ENCODE measurements around the gene CFAP65. TPM values are rescaled to one million over a fixed set of nuclear protein-coding genes. Genes with fewer than 3 reads are reported as not detected.

The CFAP65 gene
- total RNA-seq, 1 experiment from 2014 or later = 0.44 TPM

- Mint-ChIP-seq H3K36me3 (no peaks in the 10 kb centered on the region), H3K4me3 (no peak overlapping the region), H3K9me3 (no peaks in the 10 kb centered on the region), H3K4me1 (peaks cover 6% of the 10 kb centered on the region), H3K27me3 (ENCODE audit: low read depth) (peaks cover 100% of the 10 kb centered on the region), H3K27ac (no peak overlapping the region)
- DNase-seq (ENCODE audit: low spot score) = no peak
- ATAC-seq = peak; percentile 10
- POLR2A ChIA-PET = no interaction called here
- TF ChIP-seq ESRRA (CRISPR knock-in tag; IDR thresholded peaks at IDR 0.05; ENCODE audit: borderline replicate concordance) (no peak), MLX (CRISPR knock-in tag; IDR thresholded peaks at IDR 0.05) (no peak), SP1 (CRISPR knock-in tag; conservative IDR thresholded peaks at IDR 0.05) (no peak), ERG (CRISPR knock-in tag; IDR thresholded peaks at IDR 0.05) (no peak), NR1H2 (CRISPR knock-in tag; IDR thresholded peaks at IDR 0.05) (no peak), OVOL2 (CRISPR knock-in tag; IDR thresholded peaks at IDR 0.05; ENCODE audit: borderline replicate concordance) (no peak), EMX1 (CRISPR knock-in tag; IDR thresholded peaks at IDR 0.05) (no peak), RELA (CRISPR knock-in tag; IDR thresholded peaks at IDR 0.05; ENCODE audit: borderline replicate concordance) (no peak), ZNF396 (CRISPR knock-in tag; IDR thresholded peaks at IDR 0.05; ENCODE audit: borderline replicate concordance) (no peak), CREM (CRISPR knock-in tag; IDR thresholded peaks at IDR 0.05) (no peak), HMGA2 (CRISPR knock-in tag; IDR thresholded peaks at IDR 0.05) (no peak)
- TF ChIP-seq, protein P1, sequence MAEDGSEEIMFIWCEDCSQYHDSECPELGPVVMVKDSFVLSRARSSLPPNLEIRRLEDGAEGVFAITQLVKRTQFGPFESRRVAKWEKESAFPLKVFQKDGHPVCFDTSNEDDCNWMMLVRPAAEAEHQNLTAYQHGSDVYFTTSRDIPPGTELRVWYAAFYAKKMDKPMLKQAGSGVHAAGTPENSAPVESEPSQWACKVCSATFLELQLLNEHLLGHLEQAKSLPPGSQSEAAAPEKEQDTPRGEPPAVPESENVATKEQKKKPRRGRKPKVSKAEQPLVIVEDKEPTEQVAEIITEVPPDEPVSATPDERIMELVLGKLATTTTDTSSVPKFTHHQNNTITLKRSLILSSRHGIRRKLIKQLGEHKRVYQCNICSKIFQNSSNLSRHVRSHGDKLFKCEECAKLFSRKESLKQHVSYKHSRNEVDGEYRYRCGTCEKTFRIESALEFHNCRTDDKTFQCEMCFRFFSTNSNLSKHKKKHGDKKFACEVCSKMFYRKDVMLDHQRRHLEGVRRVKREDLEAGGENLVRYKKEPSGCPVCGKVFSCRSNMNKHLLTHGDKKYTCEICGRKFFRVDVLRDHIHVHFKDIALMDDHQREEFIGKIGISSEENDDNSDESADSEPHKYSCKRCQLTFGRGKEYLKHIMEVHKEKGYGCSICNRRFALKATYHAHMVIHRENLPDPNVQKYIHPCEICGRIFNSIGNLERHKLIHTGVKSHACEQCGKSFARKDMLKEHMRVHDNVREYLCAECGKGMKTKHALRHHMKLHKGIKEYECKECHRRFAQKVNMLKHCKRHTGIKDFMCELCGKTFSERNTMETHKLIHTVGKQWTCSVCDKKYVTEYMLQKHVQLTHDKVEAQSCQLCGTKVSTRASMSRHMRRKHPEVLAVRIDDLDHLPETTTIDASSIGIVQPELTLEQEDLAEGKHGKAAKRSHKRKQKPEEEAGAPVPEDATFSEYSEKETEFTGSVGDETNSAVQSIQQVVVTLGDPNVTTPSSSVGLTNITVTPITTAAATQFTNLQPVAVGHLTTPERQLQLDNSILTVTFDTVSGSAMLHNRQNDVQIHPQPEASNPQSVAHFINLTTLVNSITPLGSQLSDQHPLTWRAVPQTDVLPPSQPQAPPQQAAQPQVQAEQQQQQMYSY (CRISPR knock-in tag; IDR thresholded peaks at IDR 0.05) = no peak
- TF ChIP-seq, protein P2, sequence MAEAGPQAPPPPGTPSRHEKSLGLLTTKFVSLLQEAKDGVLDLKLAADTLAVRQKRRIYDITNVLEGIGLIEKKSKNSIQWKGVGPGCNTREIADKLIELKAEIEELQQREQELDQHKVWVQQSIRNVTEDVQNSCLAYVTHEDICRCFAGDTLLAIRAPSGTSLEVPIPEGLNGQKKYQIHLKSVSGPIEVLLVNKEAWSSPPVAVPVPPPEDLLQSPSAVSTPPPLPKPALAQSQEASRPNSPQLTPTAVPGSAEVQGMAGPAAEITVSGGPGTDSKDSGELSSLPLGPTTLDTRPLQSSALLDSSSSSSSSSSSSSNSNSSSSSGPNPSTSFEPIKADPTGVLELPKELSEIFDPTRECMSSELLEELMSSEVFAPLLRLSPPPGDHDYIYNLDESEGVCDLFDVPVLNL (CRISPR knock-in tag; IDR thresholded peaks at IDR 0.05; ENCODE audit: borderline replicate concordance, low read depth) = no peak
- TF ChIP-seq, protein P3, sequence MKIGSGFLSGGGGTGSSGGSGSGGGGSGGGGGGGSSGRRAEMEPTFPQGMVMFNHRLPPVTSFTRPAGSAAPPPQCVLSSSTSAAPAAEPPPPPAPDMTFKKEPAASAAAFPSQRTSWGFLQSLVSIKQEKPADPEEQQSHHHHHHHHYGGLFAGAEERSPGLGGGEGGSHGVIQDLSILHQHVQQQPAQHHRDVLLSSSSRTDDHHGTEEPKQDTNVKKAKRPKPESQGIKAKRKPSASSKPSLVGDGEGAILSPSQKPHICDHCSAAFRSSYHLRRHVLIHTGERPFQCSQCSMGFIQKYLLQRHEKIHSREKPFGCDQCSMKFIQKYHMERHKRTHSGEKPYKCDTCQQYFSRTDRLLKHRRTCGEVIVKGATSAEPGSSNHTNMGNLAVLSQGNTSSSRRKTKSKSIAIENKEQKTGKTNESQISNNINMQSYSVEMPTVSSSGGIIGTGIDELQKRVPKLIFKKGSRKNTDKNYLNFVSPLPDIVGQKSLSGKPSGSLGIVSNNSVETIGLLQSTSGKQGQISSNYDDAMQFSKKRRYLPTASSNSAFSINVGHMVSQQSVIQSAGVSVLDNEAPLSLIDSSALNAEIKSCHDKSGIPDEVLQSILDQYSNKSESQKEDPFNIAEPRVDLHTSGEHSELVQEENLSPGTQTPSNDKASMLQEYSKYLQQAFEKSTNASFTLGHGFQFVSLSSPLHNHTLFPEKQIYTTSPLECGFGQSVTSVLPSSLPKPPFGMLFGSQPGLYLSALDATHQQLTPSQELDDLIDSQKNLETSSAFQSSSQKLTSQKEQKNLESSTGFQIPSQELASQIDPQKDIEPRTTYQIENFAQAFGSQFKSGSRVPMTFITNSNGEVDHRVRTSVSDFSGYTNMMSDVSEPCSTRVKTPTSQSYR (CRISPR knock-in tag; IDR thresholded peaks at IDR 0.05) = no peak
- TF ChIP-seq, protein P4, sequence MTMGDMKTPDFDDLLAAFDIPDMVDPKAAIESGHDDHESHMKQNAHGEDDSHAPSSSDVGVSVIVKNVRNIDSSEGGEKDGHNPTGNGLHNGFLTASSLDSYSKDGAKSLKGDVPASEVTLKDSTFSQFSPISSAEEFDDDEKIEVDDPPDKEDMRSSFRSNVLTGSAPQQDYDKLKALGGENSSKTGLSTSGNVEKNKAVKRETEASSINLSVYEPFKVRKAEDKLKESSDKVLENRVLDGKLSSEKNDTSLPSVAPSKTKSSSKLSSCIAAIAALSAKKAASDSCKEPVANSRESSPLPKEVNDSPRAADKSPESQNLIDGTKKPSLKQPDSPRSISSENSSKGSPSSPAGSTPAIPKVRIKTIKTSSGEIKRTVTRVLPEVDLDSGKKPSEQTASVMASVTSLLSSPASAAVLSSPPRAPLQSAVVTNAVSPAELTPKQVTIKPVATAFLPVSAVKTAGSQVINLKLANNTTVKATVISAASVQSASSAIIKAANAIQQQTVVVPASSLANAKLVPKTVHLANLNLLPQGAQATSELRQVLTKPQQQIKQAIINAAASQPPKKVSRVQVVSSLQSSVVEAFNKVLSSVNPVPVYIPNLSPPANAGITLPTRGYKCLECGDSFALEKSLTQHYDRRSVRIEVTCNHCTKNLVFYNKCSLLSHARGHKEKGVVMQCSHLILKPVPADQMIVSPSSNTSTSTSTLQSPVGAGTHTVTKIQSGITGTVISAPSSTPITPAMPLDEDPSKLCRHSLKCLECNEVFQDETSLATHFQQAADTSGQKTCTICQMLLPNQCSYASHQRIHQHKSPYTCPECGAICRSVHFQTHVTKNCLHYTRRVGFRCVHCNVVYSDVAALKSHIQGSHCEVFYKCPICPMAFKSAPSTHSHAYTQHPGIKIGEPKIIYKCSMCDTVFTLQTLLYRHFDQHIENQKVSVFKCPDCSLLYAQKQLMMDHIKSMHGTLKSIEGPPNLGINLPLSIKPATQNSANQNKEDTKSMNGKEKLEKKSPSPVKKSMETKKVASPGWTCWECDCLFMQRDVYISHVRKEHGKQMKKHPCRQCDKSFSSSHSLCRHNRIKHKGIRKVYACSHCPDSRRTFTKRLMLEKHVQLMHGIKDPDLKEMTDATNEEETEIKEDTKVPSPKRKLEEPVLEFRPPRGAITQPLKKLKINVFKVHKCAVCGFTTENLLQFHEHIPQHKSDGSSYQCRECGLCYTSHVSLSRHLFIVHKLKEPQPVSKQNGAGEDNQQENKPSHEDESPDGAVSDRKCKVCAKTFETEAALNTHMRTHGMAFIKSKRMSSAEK (CRISPR knock-in tag; IDR thresholded peaks at IDR 0.05; ENCODE audit: borderline replicate concordance) = no peak
- TF ChIP-seq, protein P5, sequence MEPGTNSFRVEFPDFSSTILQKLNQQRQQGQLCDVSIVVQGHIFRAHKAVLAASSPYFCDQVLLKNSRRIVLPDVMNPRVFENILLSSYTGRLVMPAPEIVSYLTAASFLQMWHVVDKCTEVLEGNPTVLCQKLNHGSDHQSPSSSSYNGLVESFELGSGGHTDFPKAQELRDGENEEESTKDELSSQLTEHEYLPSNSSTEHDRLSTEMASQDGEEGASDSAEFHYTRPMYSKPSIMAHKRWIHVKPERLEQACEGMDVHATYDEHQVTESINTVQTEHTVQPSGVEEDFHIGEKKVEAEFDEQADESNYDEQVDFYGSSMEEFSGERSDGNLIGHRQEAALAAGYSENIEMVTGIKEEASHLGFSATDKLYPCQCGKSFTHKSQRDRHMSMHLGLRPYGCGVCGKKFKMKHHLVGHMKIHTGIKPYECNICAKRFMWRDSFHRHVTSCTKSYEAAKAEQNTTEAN (CRISPR knock-in tag; IDR thresholded peaks at IDR 0.05) = no peak
- TF ChIP-seq, protein P6, sequence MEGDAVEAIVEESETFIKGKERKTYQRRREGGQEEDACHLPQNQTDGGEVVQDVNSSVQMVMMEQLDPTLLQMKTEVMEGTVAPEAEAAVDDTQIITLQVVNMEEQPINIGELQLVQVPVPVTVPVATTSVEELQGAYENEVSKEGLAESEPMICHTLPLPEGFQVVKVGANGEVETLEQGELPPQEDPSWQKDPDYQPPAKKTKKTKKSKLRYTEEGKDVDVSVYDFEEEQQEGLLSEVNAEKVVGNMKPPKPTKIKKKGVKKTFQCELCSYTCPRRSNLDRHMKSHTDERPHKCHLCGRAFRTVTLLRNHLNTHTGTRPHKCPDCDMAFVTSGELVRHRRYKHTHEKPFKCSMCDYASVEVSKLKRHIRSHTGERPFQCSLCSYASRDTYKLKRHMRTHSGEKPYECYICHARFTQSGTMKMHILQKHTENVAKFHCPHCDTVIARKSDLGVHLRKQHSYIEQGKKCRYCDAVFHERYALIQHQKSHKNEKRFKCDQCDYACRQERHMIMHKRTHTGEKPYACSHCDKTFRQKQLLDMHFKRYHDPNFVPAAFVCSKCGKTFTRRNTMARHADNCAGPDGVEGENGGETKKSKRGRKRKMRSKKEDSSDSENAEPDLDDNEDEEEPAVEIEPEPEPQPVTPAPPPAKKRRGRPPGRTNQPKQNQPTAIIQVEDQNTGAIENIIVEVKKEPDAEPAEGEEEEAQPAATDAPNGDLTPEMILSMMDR (IDR thresholded peaks at IDR 0.05) = no peak
- CTCF ChIA-PET = interaction anchor here (1.0 to 10.6 kb wide), 7 partner anchors 9 to 116 kb away, joined by 3 to 158 read pairs (median 9); partner anchors contain the start of genes CFAP65 and FEV
Observed at GRCh38 chr2:218992703-218993344, 48.5 kb downstream of the CFAP65 start.
